ENCODE measurements around the gene IL2RA.
"Not testable (repeated sequence)": the region's sequence is repeated elsewhere in the genome, so short reads cannot be mapped to it uniquely, and the experiment has no call there.

Gene IL2RA

GRCh38 chr10:6062101-6062771, at the start of gene IL2RA:
Gene IL2RA, minus strand, starts transcription at chr10:6062367. Its CDS starts 216 bp downstream, at chr10:6062151.
- DNase-seq: no peak

- no peak for DNase-seq
Observed at GRCh38 chr10:6110136-6110535, 48.0 kb upstream of the IL2RA start.

GRCh38 chr10:6109444-6109775, 47.2 kb upstream of the IL2RA start:
- no peak for DNase-seq

- DNase-seq: peak; percentile 84
Observed at GRCh38 chr10:6108631-6109443, 46.7 kb upstream of the IL2RA start.

- peak; percentile 61 for DNase-seq
Observed at GRCh38 chr10:6108072-6108471, 45.9 kb upstream of the IL2RA start.

GRCh38 chr10:6107616-6108015, 45.4 kb upstream of the IL2RA start:
- not testable (repeated sequence) for DNase-seq

GRCh38 chr10:6103591-6103990, 41.4 kb upstream of the IL2RA start:
- DNase-seq: no peak

GRCh38 chr10:6102128-6102527, 40.0 kb upstream of the IL2RA start:
- no peak for DNase-seq

- DNase-seq: no peak
Observed at GRCh38 chr10:6101181-6101580, 39.0 kb upstream of the IL2RA start.

- no peak for DNase-seq
Observed at GRCh38 chr10:6100370-6100769, 38.2 kb upstream of the IL2RA start.

- DNase-seq: no peak
Observed at GRCh38 chr10:6098156-6098555, 36.0 kb upstream of the IL2RA start.

- DNase-seq: no peak
Observed at GRCh38 chr10:6097063-6097462, 34.9 kb upstream of the IL2RA start.

- DNase-seq: no peak
Observed at GRCh38 chr10:6095810-6096570, 33.8 kb upstream of the IL2RA start.

- DNase-seq: no peak
Observed at GRCh38 chr10:6092731-6093130, 30.6 kb upstream of the IL2RA start.

- no peak for DNase-seq
Observed at GRCh38 chr10:6091630-6092029, 29.5 kb upstream of the IL2RA start.

GRCh38 chr10:6089334-6090219, 27.4 kb upstream of the IL2RA start:
- DNase-seq: peak; percentile 66

- DNase-seq: peak; percentile 98
Observed at GRCh38 chr10:6088721-6089333, 26.7 kb upstream of the IL2RA start, which contains the start of gene RBM17. Gene RBM17, plus strand, starts transcription at chr10:6089034. Its CDS starts 8,032 bp downstream, at chr10:6097066.

GRCh38 chr10:6086375-6087233, 24.4 kb upstream of the IL2RA start:
- DNase-seq: peak; percentile 99

GRCh38 chr10:6083523-6084475, 21.6 kb upstream of the IL2RA start:
- DNase-seq: no peak
